HG02571 (cell line): ENCODE results near the gene MEGF11.

ENCODE experiments used
- ATAC-seq: cut with Tn5 transposase; IDR thresholded peaks from one replicate; pipeline ENCODE4 v1.9.1; 2021; ENCODE audit warnings: mild to moderate bottlenecking, moderate library complexity; ENCODE audit not compliant: unreplicated experiment

Gene MEGF11

GRCh38 chr15:65957451-65957850 lies 296.1 kb downstream of the MEGF11 start:
- no peak for ATAC-seq

DNA sequence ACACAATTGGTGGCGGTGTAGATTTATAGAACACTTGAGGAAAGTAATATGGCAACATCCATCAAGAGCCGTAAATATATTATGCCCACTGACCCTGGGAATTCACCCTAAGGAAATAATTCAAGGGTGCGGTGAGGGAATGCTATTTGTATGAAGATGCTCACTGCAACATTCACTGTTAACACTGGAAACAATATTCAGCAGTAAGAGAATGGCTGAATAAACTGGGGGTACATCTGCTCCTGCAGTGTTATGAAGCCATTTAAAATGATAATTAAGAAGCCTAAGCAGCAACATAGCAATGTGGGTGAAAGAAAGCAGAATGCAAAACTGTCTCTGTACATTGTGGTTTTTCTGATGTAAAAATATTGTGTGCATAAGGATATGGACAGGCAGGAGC lies 296.7 kb downstream of the MEGF11 start:
- ATAC-seq: no peak

- ATAC-seq: no peak
Measured at GRCh38 chr15:65956307-65956706, 297.2 kb downstream of the MEGF11 start.

DNA sequence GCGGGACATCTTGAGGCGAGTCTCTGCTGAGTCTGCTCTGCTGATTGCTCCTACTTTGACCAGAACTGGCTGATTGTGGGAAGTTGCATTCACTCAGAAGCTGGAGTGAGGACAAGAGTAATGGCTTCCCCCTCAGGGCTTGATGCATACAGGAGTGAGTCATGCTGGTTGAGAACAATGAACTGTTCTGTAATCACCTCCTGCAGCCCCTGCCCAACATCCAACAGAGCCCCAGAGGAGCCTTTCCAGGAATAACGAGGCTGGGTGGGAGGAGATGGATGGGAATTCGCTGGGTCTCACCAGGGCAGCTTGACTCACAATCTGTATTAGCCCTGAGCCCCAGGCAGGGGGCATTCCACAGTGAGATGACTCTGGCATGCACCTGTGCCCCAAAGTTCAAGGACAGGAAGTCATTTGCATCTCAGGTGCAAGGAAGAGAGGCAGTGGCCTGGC lies 299.2 kb downstream of the MEGF11 start:
- no peak for ATAC-seq

DNA sequence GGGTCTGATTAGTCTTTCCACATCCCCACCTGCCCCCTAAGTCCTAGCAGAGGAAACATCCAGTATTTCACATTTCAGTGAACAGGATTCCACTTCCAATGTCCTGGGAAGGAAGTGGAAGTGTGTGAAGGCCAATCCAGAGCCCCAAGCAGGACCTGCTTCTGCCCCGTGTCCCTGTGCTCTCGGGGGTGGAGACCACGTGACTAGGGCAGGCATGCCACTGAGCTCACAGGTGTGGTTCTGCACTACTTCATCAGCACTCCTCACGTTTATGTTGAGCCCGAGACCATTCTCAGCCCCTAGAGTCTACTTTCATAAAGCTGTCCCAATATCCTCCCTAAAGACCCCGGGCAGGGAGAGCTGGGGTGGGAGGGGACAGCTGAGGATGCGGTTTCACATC lies 299.9 kb downstream of the MEGF11 start:
- ATAC-seq: no peak

DNA sequence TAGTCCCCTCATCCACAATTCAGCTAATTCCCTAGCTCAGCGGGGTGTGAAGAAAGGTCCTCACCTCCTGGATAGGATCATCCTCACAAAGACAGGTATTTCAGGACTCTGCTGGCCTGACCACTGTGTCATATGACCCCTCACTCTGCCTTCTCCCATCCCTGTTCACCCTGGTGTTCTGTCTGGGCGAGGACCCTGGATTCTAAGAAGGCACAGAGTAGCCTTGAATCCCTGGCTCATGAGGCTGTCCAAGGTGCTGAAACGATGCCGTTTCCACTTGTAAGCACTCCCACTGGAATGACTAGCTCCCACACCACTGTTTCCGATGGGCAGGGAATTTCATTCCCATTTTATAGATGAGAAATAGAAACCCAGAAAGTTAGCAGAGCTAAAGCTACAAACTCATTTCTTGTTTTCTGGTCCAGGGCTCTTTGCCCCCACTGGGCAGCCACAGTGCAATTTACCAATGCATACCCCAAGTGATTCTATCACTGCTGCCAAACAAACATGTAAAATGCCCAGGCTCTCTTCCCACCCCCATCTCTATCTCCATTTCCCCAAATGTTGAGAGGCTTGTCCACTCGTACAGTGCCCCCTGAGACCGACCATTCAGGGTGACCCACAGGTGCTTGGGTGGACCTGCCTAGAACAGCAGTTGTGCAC lies 301.0 kb downstream of the MEGF11 start:
- no peak for ATAC-seq

DNA sequence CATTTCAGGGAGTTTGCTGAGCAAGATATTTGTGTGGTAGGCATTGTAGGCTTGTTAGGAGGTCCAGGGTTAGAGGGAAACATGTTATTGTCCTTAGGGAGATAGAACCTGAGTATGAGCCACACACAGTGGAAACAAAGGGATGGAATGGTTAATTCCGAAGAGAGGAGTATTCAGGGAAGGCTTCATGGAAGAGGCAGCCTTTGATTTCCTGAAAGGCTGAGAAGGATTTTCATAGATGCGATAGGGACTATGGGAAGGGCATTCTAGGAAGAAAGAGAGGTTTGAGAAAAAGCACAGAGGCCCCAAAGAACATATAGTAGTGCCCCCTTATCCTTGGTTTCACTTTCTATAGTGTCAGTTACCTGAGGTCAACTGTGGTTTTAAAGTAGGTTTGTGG lies 302.5 kb downstream of the MEGF11 start:
- ATAC-seq: no peak

- no peak for ATAC-seq
Measured at GRCh38 chr15:65949491-65949890, 304.1 kb downstream of the MEGF11 start.

DNA sequence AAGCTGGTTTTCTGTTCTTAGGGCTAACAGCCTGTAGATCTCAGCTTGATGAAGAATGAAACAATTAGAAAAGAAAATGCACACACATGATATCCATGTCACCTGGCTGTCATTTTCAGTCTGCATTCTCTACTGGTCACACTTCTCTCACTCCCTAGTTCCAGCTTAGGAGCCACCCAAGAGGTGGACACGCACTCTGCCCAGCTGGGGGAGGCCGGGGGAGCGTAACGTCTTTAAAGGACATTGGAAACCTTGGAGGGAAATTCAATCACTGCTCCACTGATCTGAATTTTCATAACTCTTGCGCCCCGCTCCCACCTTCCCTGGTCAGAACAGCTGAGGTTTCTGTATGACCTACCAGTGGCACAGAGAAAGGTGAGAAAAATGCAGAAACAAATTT lies 304.5 kb downstream of the MEGF11 start:
- no peak for ATAC-seq

DNA sequence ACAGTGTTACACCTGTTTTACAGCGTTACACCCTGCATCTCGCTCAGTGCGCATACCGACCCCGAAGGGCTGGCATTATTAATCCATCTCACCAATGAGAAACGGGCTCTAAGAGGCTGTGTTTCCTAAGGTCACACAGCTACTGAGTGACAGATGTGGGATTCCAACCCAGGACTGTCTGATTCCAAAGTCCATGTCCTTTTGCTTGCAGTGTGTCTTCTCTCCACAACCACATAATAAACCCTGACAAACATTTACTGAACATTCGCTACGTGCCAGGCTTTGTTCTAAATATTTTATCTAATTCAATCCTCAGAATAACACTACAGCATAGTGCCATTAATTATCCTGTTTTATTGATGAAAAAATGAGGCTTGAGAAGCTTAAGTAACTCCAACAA lies 305.2 kb downstream of the MEGF11 start:
- ATAC-seq: no peak

DNA sequence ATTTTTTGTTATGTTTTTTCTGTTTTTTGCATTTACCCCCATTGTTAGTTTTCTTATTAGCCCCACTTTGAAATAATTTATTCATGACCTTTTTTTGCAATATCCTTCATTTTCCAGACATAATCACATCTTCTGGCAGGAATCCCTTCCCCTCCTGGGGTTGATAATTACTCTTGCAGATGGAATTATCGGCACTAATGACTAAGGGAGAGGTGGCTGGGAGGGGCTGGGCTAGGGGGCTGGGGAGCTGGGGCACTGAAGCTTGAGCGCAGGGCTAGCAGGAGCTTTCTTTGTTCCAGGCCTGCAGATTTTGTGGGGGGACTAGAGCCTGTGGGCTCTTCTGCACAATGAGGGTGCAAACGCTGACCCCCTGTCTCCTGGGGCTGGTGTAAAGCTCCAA lies 306.5 kb downstream of the MEGF11 start:
- ATAC-seq: no peak

DNA sequence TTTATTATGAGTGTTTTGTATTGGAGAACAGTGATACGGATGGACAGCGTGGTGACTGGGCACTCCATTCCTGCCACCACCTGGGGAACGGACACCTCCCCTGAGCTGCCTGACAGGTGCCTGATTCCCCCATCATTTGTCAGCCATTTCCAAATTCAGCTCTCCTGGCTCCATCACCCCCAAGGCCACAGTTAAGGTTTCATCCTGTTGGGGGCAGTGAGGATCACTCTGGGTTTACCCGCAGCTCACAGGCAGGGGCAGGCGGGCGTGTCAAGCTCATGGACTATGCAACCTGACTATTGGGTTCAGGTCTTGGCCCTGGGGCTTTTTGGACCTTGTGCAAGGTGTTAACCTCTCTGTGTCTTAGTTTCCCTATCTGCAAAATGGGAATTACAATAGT lies 307.9 kb downstream of the MEGF11 start:
- ATAC-seq: no peak

DNA sequence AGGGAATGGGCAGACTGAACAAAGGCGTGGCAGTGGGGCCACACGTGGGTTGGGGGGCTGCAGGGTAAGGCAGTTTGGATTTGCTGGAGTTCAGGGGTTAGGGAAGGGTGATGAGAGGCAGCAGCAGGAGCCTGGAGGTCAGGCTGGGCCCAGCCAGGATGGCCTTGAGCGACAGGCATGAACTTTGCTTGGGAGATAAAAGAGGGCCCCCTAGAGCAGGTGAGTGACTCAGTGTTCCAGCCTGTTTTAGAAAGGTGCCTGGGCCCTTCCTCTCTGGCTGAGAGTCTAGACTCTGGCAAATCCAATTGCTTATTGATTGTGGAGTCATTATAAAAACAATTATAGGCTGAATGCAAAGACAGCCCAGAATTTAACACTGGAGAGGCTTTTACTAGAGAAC lies 309.1 kb downstream of the MEGF11 start:
- ATAC-seq: no peak

DNA sequence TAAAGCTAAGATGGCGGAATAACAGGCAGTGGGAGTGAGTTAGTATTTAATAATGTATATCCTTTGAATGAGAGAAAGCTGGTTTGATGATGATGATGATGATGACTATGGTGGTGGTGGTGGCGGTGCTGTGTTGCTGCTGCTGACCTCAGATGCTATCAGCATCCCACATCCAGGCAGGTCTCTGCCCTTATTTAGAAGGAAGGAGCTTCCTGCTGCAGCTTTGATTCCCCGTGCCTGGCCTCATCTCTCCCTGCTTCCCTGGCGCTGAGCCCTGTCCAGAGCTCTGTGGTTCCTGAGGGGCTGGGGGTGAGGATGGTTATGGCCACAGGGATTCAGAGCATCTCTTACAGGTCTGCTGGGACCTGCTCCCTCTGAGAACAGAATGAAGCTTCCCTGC lies 311.1 kb downstream of the MEGF11 start:
- no peak for ATAC-seq

GRCh38 chr15:65940618-65940909 lies 313.0 kb downstream of the MEGF11 start:
- ATAC-seq: no peak

DNA sequence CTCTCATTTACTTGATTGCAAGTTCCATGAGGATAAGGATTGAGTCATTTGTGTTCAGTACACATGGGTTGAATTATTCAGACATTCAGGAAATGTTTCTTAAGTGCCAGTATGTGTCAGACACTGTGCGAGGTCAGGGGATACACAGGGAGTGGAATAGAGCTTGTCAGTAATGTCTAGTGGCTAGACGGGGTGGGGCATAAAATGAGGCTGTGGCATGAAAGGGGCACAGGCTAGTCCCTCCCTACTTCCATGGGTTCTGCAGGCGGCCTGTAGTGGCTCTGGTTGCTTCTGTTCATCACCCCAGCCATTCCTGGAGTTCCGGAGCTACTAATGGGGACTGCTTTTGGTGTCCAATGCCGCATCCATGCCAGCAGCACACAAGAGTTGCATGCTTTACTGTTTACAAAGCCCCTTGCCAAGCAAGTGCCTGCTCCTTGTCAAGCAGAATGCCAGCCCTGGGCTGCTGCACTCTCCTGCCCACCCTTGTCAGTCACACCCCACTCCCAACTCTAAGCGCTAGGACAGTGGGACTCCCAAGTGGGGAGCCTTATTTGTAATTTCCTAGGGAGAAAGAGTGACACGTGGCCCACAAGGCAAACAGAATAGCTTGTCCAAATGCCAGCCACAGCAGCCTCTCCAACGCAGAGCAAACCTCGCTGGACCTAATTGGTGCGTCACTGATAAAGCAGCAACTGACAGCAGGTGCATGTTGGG lies 313.5 kb downstream of the MEGF11 start:
- no peak for ATAC-seq

DNA sequence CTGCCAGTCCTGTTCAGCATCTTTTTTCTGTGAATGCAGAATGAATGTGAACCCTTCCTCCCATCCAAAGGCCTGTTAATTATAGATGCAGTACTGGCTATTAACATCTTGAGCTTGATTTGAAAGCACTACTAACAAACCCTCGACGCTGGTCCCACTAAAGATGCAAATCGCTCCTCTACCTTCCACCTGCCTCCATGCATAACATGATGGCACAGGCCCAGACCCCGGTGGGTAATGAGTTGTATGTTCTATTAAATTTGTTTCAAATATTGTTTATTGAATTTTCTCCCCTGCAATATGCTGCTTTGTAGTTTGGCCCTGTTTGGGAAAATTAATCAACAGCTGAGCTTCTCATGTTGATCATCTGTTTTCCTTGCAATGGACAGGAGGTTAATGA lies 314.9 kb downstream of the MEGF11 start:
- no peak for ATAC-seq

- no peak for ATAC-seq
Measured at GRCh38 chr15:65937476-65937875, 316.1 kb downstream of the MEGF11 start.

- ATAC-seq: no peak
Measured at GRCh38 chr15:65937054-65937453, 316.5 kb downstream of the MEGF11 start.

DNA sequence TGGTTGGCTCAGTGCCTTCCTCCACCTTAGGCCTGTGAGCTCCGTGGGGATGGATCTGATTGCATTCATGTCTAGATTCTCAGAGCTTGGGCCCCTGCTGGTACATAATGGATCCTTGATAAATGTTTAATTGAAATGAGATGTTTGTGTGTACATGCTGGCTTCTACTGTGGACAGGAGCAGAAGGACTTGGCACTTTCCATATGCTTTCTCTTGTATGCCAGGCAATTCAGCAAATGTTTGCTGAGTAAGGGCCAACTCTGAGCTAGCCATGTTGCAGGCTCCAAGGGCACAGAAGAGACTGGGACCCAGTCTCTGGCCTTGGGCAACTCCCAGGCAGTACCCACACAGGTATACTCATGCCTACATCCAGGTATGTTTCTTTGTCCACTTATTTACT lies 317.3 kb downstream of the MEGF11 start:
- no peak for ATAC-seq

DNA sequence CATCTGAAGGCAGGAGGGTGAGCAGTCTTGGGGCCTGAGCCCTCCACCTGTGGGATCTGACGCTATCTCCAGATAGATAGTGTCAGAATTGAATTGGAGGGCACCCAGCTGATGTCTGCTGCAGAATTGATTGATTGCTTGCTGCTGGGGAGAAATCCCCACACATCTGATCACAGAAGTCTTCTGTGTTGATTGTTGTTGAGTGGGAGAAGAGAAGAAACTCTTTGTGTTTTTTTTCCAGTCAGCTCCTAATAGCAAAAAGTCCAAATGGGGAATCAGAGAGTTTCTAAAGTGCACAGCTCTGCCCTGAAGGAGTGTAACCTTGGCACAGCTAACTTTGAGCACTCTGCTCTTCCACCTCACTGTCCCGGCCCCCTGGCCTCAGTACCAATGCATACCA lies 318.2 kb downstream of the MEGF11 start:
- no peak for ATAC-seq

DNA sequence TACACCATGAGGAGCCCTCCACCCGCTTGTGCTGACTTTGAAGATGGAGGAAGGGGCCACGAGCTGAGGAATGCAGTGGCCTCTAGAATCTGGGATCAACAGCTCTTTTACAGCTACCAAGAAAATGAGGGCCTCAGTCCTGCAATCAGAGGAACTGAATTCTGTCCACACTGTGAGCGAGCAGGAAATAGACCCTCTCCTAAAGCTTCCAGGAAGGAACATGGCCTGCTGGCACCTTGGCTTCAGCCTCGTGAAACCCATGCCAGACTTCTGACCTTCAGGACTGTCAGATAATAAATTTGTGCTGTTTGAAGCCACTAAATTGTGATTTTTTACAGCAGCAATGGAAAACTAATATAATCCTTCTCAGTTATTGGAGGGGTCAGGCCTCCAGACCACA lies 322.3 kb downstream of the MEGF11 start:
- ATAC-seq: no peak

DNA sequence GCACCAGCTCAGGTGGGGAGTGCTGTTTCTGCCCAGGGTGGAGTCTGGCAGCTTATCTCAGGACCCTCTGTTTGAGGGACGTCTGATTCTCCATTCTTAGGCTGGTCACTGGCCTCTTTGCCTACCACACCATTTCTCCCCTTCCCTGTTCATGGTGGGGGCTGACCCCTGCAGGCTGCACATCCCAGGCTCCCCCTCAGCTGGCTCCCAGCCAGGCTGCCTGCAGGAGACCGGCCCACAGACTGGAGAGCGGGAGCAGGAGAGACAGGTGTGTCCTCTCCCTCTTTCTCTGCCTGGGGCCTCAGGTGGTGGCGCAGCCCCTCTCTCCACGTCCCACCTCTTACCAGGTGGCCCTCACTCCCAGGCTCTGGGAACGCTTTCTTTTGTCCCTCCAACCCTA lies 323.4 kb downstream of the MEGF11 start:
- no peak for ATAC-seq
